ENCODE data around the gene GSN. TPM values are rescaled to one million over a fixed set of nuclear protein-coding genes. Genes with fewer than 3 reads are reported as not detected.

Gene GSN
- total RNA-seq, 1 experiment from 2014 or later = 21.9 TPM

GRCh38 chr9:121359351-121360294, 91.7 kb downstream of the GSN start:
- ChIA-PET CTCF (interaction anchor here (3.9 kb wide), 1 partner anchor 40 kb away, joined by 34 read pairs; no protein-coding TSS in a partner anchor), POLR2A (interaction anchor here (1.0 to 3.6 kb wide), 5 partner anchors 8 to 238 kb away, joined by 3 to 16 read pairs (median 3); no protein-coding TSS in a partner anchor)
- BruUV-seq (replicated peaks) = no TSS peak
- no peak overlapping the region for H3K4me3 Mint-ChIP-seq (ENCODE audit: unreplicated experiment)
- H3K27me3 Mint-ChIP-seq (ENCODE audit: insufficient read depth, unreplicated experiment) = no peaks in the 10 kb centered on the region
- peaks cover 57% of the 10 kb centered on the region for H3K4me1 Mint-ChIP-seq (ENCODE audit: insufficient read depth, unreplicated experiment)
- no peak for TF ChIP-seq CTCF (IDR thresholded peaks at IDR 0.05; ENCODE audit: unreplicated experiment)
- DNase-seq (ENCODE audit: unreplicated experiment) = no peak
- H3K27ac Mint-ChIP-seq (ENCODE audit: low read depth, unreplicated experiment) = peak overlapping the region; percentile 86
- intact Hi-C loops (cut with micrococcal nuclease) = no loop called here
- H3K36me3 Mint-ChIP-seq (ENCODE audit: insufficient read depth, unreplicated experiment) = peaks cover 71% of the 10 kb centered on the region
- H3K9me3 Mint-ChIP-seq (ENCODE audit: unreplicated experiment) = no peaks in the 10 kb centered on the region

- no TSS peak for BruUV-seq (replicated peaks)
- ChIA-PET POLR2A (interaction anchor here (0.6 to 1.5 kb wide), 5 partner anchors 10 to 228 kb away, joined by 3 to 4 read pairs (median 3); no protein-coding TSS in a partner anchor), CTCF (interaction anchor here (1.0 to 1.5 kb wide), 2 partner anchors 39 to 41 kb away, joined by 3 to 9 read pairs; no protein-coding TSS in a partner anchor)
- H3K36me3 Mint-ChIP-seq (ENCODE audit: insufficient read depth, unreplicated experiment) = peaks cover 70% of the 10 kb centered on the region
- peak; percentile 41 for DNase-seq (ENCODE audit: unreplicated experiment)
- intact Hi-C loops (cut with micrococcal nuclease) = no loop called here
- no peak for TF ChIP-seq CTCF (IDR thresholded peaks at IDR 0.05; ENCODE audit: unreplicated experiment)
- no peaks in the 10 kb centered on the region for H3K27me3 Mint-ChIP-seq (ENCODE audit: insufficient read depth, unreplicated experiment)
- no peak overlapping the region for H3K4me3 Mint-ChIP-seq (ENCODE audit: unreplicated experiment)
- H3K9me3 Mint-ChIP-seq (ENCODE audit: unreplicated experiment) = no peaks in the 10 kb centered on the region
- peak overlapping the region; percentile 19 for H3K27ac Mint-ChIP-seq (ENCODE audit: low read depth, unreplicated experiment)
- peaks cover 61% of the 10 kb centered on the region for H3K4me1 Mint-ChIP-seq (ENCODE audit: insufficient read depth, unreplicated experiment)
Measured at GRCh38 chr9:121360601-121361374, 92.8 kb downstream of the GSN start.

GRCh38 chr9:121362813-121363621, 95.1 kb downstream of the GSN start:
- Mint-ChIP-seq H3K36me3 (ENCODE audit: insufficient read depth, unreplicated experiment) (peaks cover 72% of the 10 kb centered on the region), H3K27me3 (ENCODE audit: insufficient read depth, unreplicated experiment) (no peaks in the 10 kb centered on the region), H3K27ac (ENCODE audit: low read depth, unreplicated experiment) (peak overlapping the region; percentile 66), H3K4me1 (ENCODE audit: insufficient read depth, unreplicated experiment) (peaks cover 50% of the 10 kb centered on the region), H3K4me3 (ENCODE audit: unreplicated experiment) (peak overlapping the region; percentile 54), H3K9me3 (ENCODE audit: unreplicated experiment) (no peaks in the 10 kb centered on the region)
- no peak for TF ChIP-seq CTCF (IDR thresholded peaks at IDR 0.05; ENCODE audit: unreplicated experiment)
- DNase-seq (ENCODE audit: unreplicated experiment) = peak; percentile 47
- BruUV-seq (replicated peaks) = no TSS peak
- POLR2A ChIA-PET = interaction anchor here (0.7 to 4.4 kb wide), 21 partner anchors 10 to 207 kb away, joined by 3 to 73 read pairs (median 4); partner anchors contain the start of gene RAB14
- CTCF ChIA-PET = interaction anchor here (0.7 to 3.6 kb wide), 7 partner anchors 12 to 149 kb away, joined by 3 to 19 read pairs (median 5); no protein-coding TSS in a partner anchor
- intact Hi-C loops (cut with micrococcal nuclease) = no loop called here

Data from MCF 10A (cell line).